Measurements from ENCODE around the gene SLC12A5. TPM values are rescaled to one million over a fixed set of nuclear protein-coding genes. Genes with fewer than 3 reads are reported as not detected.
A peak's percentile ranks its signal among the peaks of the same experiment; 100 is the strongest.

SLC12A5 gene
- total RNA-seq, 4 donors from 2014 or later, result not detected

GRCh38 chr20:46058599-46059281, 29.7 kb downstream of the SLC12A5 start:
- WGBS, 2 donors, result 14 to 23% methylated on average over 23 to 31 of the region's 35 CpGs
- no peak overlapping the region for H3K4me3 ChIP-seq (ENCODE audit: low read depth, poor library complexity, severe bottlenecking)
- TF ChIP-seq POLR2A (IDR thresholded peaks at IDR 0.05), result no peak
- no peak for TF ChIP-seq CTCF (IDR thresholded peaks at IDR 0.05)
- DNase-seq (ENCODE audit: low spot score in 2 of 2), result peak in 1 of 2 donors; percentile 80
- intact Hi-C loops (cut with DNase I; ENCODE audit: low total_unique reads), result no loop called here

- no peak overlapping the region for H3K4me3 ChIP-seq (ENCODE audit: low read depth, poor library complexity, severe bottlenecking)
- DNase-seq (ENCODE audit: low spot score in 2 of 2), result peak in 1 of 2 donors; percentile 22
- WGBS, 2 donors, result 43 to 52% methylated on average over 2 of the region's 2 CpGs
- no peak for TF ChIP-seq CTCF (IDR thresholded peaks at IDR 0.05)
- TF ChIP-seq POLR2A (IDR thresholded peaks at IDR 0.05), result no peak
- intact Hi-C loops (cut with DNase I; ENCODE audit: low total_unique reads), result no loop called here
Observed at GRCh38 chr20:46060301-46060881, 31.4 kb downstream of the SLC12A5 start.

GRCh38 chr20:46060975-46061374, 32.0 kb downstream of the SLC12A5 start:
- no peak for DNase-seq (ENCODE audit: low spot score in 2 of 2)
- intact Hi-C loops (cut with DNase I; ENCODE audit: low total_unique reads), result no loop called here
- WGBS, 2 donors, result 87 to 95% methylated on average over 4 of the region's 4 CpGs

GRCh38 chr20:46062151-46062550, 33.1 kb downstream of the SLC12A5 start:
- no peak for TF ChIP-seq POLR2A (IDR thresholded peaks at IDR 0.05)
- TF ChIP-seq CTCF (IDR thresholded peaks at IDR 0.05), result no peak
- 85 to 91% methylated on average over 4 of the region's 4 CpGs for WGBS, 2 donors
- DNase-seq (ENCODE audit: low spot score in 2 of 2), result peak in 1 of 2 donors; percentile 57
- no peak overlapping the region for H3K4me3 ChIP-seq (ENCODE audit: low read depth, poor library complexity, severe bottlenecking)
- intact Hi-C loops (cut with DNase I; ENCODE audit: low total_unique reads), result no loop called here

More at GRCh38 chr20:46060975-46061374, 32.0 kb downstream of the SLC12A5 start:
- TF ChIP-seq POLR2A (IDR thresholded peaks at IDR 0.05), result no peak
- no peak for TF ChIP-seq CTCF (IDR thresholded peaks at IDR 0.05)
- no peak overlapping the region for H3K4me3 ChIP-seq (ENCODE audit: low read depth, poor library complexity, severe bottlenecking)

GRCh38 chr20:46062621-46063020, 33.6 kb downstream of the SLC12A5 start:
- WGBS, 2 donors, result 63 to 81% methylated on average over 12 of the region's 12 CpGs
- H3K4me3 ChIP-seq (ENCODE audit: low read depth, poor library complexity, severe bottlenecking), result no peak overlapping the region
- intact Hi-C loops (cut with DNase I; ENCODE audit: low total_unique reads), result no loop called here
- no peak for DNase-seq (ENCODE audit: low spot score in 2 of 2)
- TF ChIP-seq CTCF (IDR thresholded peaks at IDR 0.05), result no peak
- TF ChIP-seq POLR2A (IDR thresholded peaks at IDR 0.05), result no peak
